HG02642 (cell line): ENCODE results near the gene STXBP5L.
"Not testable (repeated sequence)": the region's sequence is repeated elsewhere in the genome, so short reads cannot be mapped to it uniquely, and the experiment has no call there.

Experiments used
- ATAC-seq: cut with Tn5 transposase; IDR thresholded peaks from one replicate; pipeline ENCODE4 v1.9.1; 2021; ENCODE audit warnings: mild to moderate bottlenecking; ENCODE audit not compliant: unreplicated experiment, poor library complexity

STXBP5L gene

GRCh38 chr3:121223116-121223515 lies 315.1 kb downstream of the STXBP5L start:
- ATAC-seq: no peak

- no peak for ATAC-seq
Observed at GRCh38 chr3:121228971-121229370, 321.0 kb downstream of the STXBP5L start.

- not testable (repeated sequence) for ATAC-seq
Observed at GRCh38 chr3:121230194-121230593, 322.2 kb downstream of the STXBP5L start.

GRCh38 chr3:121231872-121232271 lies 323.9 kb downstream of the STXBP5L start:
- no peak for ATAC-seq

- ATAC-seq: no peak
Observed at GRCh38 chr3:121232309-121233225, 324.6 kb downstream of the STXBP5L start.

GRCh38 chr3:121243208-121243607 lies 335.2 kb downstream of the STXBP5L start:
- ATAC-seq: no peak

- ATAC-seq: no peak
Observed at GRCh38 chr3:121252676-121253075, 344.7 kb downstream of the STXBP5L start.

- ATAC-seq: no peak
Observed at GRCh38 chr3:121269389-121269788, 361.4 kb downstream of the STXBP5L start.

- no peak for ATAC-seq
Observed at GRCh38 chr3:121274411-121274810, 366.4 kb downstream of the STXBP5L start.

- ATAC-seq: no peak
Observed at GRCh38 chr3:121295452-121295851, 387.4 kb downstream of the STXBP5L start.

GRCh38 chr3:121295979-121296378 lies 388.0 kb downstream of the STXBP5L start:
- ATAC-seq: no peak

GRCh38 chr3:121324320-121324719 lies 416.3 kb downstream of the STXBP5L start:
- ATAC-seq: no peak

- ATAC-seq: no peak
Observed at GRCh38 chr3:121330118-121330517, 422.1 kb downstream of the STXBP5L start.

GRCh38 chr3:121330634-121331033 lies 422.6 kb downstream of the STXBP5L start:
- ATAC-seq: no peak

GRCh38 chr3:121355960-121356359 lies 448.0 kb downstream of the STXBP5L start:
- not testable (repeated sequence) for ATAC-seq

GRCh38 chr3:121362035-121362734 lies 454.2 kb downstream of the STXBP5L start:
- ATAC-seq: no peak

- not testable (repeated sequence) for ATAC-seq
Observed at GRCh38 chr3:121388308-121388707, 480.3 kb downstream of the STXBP5L start.

- not testable (repeated sequence) for ATAC-seq
Observed at GRCh38 chr3:121395967-121396366, 488.0 kb downstream of the STXBP5L start.

GRCh38 chr3:121398051-121398450 lies 490.0 kb downstream of the STXBP5L start:
- ATAC-seq: not testable (repeated sequence)

- ATAC-seq: no peak
Observed at GRCh38 chr3:121399820-121400219, 491.8 kb downstream of the STXBP5L start.

- no peak for ATAC-seq
Observed at GRCh38 chr3:121405631-121406030, 497.6 kb downstream of the STXBP5L start.
